ENCODE measurements around the gene CEP112.

DNA sequence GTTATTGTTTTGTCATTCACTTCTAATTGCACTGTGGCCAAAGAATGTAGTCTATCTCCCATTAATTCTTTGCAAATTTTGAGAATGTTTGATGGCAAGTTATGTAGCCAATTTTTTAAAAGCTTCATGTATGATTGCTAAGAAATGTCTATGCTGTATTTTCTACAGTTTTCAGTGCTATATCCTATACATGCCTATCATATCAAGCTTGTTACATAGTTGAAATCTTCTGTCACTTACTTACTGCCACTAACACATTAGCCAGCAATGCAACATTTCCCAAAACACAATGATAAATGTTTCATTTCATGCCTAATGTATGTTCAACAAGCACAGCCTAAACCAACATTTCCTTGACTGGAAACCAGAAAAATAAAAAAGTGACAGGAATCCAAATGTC is 338.1 kb downstream of the CEP112 start:
- TF ChIP-seq, protein P1, sequence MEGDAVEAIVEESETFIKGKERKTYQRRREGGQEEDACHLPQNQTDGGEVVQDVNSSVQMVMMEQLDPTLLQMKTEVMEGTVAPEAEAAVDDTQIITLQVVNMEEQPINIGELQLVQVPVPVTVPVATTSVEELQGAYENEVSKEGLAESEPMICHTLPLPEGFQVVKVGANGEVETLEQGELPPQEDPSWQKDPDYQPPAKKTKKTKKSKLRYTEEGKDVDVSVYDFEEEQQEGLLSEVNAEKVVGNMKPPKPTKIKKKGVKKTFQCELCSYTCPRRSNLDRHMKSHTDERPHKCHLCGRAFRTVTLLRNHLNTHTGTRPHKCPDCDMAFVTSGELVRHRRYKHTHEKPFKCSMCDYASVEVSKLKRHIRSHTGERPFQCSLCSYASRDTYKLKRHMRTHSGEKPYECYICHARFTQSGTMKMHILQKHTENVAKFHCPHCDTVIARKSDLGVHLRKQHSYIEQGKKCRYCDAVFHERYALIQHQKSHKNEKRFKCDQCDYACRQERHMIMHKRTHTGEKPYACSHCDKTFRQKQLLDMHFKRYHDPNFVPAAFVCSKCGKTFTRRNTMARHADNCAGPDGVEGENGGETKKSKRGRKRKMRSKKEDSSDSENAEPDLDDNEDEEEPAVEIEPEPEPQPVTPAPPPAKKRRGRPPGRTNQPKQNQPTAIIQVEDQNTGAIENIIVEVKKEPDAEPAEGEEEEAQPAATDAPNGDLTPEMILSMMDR (IDR thresholded peaks at IDR 0.05): no peak
- TF ChIP-seq POLR2A (IDR thresholded peaks at IDR 0.05): no peak
